ENCODE measurements around the gene ZNF605. TPM values are rescaled to one million over a fixed set of nuclear protein-coding genes. Genes with fewer than 3 reads are reported as not detected.

The ZNF605 gene
- total RNA-seq, 4 donors from 2014 or later: 5.1 to 13.9 (median 10.3) TPM

GRCh38 chr12:132966676-132967415, 10.7 kb upstream of the ZNF605 start:
- TF ChIP-seq CTCF (IDR thresholded peaks at IDR 0.05; ENCODE audit: low read depth): no peak

- no peak for TF ChIP-seq CTCF (IDR thresholded peaks at IDR 0.05; ENCODE audit: low read depth)
Measured at GRCh38 chr12:132965796-132966195, 9.7 kb upstream of the ZNF605 start.

- no peak for TF ChIP-seq CTCF (IDR thresholded peaks at IDR 0.05; ENCODE audit: low read depth)
Measured at GRCh38 chr12:132955094-132956010, 754 bp downstream of the ZNF605 start.

- no peak for TF ChIP-seq CTCF (IDR thresholded peaks at IDR 0.05; ENCODE audit: low read depth)
Measured at GRCh38 chr12:132954471-132955048, 1.5 kb downstream of the ZNF605 start.

- TF ChIP-seq CTCF (IDR thresholded peaks at IDR 0.05; ENCODE audit: low read depth): no peak
Measured at GRCh38 chr12:132953771-132954170, 2.3 kb downstream of the ZNF605 start.

- TF ChIP-seq CTCF (IDR thresholded peaks at IDR 0.05; ENCODE audit: low read depth): no peak
Measured at GRCh38 chr12:132953163-132953425, 3.0 kb downstream of the ZNF605 start.

All from subcutaneous adipose tissue (tissue), 4 donors.